Measurements from ENCODE around the gene DMD.

The DMD gene

DNA sequence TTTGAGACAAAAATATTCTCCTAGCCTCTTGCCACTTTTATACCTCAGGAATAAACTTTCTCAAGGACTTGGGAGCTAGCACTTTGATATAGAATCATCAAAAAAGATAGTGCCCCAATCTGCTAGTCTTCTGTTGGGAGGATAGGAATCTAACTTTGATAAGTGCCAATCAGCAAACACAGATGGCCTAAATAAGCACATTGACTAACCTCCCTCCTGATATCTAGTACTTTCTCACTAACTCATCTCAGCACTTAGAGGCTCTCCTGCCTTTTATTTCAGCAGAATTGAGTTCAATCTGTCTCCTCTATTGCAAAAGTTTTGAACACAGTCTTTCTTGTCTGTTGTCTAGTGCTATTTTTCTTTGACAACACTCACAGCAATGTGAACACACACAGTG lies 1341.1 kb downstream of the DMD start:
- DNase-seq (ENCODE audit: insufficient read length, low spot score) = no peak
- no peak for FAIRE-seq
- no peak for TF ChIP-seq POLR2A (IDR thresholded peaks at IDR 0.05; ENCODE audit: low read depth, low read length)

DNA sequence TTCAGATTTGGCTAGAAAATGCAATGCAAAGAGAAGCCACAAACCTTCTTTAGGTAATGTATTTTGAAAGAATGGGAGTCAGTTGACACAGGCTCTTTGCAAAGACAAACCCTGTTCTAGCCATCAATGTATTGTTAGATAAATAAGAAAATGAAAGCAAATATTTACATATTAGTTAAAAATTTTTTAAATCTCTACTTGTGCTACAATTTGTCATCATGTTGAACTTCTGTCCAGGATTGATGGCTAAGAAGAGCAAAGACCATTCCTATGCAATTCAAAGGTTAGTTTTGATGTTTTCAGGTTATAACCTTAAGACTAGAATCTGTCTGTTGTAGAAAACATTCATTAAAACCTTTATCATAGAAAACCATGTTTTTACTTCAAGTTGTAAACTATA lies 1350.7 kb downstream of the DMD start:
- no peak for FAIRE-seq
- no peak for TF ChIP-seq POLR2A (IDR thresholded peaks at IDR 0.05; ENCODE audit: low read depth, low read length)

DNA sequence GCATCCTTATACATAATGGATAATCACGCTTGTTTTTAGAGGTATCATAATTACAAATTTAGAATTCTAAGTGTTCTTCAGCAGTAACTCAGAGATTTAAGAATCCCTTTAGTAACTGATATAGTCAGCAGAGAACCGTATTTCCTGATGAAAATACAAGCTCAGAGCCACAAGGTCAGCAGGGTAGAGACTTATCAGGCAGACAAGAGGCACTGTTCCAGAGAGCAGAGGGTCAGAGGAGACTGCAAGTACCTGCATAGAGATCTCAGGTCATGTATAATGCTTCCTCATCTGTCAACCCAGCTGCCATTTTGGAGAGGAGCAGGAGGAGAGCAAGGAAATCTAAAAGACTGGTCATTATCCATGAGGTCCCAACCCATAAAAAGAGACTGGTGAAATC lies 1352.4 kb downstream of the DMD start:
- FAIRE-seq (no peak), DNase-seq (ENCODE audit: insufficient read length, low spot score) (no peak)
- no peak for TF ChIP-seq POLR2A (IDR thresholded peaks at IDR 0.05; ENCODE audit: low read depth, low read length)

More for the DNA sequence above, 1350.7 kb downstream of the DMD start:
- no peak for DNase-seq (ENCODE audit: insufficient read length, low spot score)

DNA sequence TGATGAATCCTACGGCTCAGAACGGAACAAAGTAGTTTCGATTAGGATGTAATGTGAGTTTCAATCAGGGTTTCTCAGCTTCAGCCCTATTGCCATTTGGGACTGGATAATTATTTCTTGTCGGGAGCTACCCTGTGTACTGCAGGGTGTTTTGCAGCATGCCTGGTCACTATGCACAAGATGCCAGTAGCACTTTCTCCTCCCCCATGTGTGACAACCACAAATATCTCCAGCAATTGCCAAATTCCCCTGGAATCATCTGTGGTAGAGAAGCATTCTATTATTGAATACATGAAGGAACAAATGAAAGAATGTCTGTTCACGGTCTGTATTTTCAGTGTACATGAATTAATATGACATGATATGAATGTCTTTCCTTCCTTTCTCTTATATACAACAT lies 1356.6 kb downstream of the DMD start:
- DNase-seq (ENCODE audit: insufficient read length, low spot score) (no peak), FAIRE-seq (no peak)
- no peak for TF ChIP-seq POLR2A (IDR thresholded peaks at IDR 0.05; ENCODE audit: low read depth, low read length)

DNA sequence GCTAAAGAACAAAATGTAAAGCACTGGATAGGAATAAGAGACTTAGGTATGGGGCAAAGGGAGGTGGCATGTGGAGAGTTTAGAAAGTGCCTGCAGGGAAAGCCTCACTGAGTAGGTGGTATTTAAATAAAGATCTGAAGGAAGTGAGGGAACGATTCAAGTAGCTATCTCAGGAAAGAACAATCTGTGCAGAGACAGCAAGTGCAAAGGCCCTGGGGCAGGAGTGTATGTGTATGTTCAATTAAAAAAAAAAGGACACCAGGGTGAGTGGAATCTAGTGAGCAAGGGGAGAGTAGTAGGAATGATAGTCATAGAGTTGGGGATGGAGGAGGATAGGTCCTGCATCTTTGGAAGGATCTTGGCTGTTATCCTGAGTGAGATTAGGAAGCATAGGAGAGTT lies 1359.6 kb downstream of the DMD start:
- no peak for DNase-seq (ENCODE audit: insufficient read length, low spot score)
- TF ChIP-seq POLR2A (IDR thresholded peaks at IDR 0.05; ENCODE audit: low read depth, low read length) = no peak
- FAIRE-seq = no peak

DNA sequence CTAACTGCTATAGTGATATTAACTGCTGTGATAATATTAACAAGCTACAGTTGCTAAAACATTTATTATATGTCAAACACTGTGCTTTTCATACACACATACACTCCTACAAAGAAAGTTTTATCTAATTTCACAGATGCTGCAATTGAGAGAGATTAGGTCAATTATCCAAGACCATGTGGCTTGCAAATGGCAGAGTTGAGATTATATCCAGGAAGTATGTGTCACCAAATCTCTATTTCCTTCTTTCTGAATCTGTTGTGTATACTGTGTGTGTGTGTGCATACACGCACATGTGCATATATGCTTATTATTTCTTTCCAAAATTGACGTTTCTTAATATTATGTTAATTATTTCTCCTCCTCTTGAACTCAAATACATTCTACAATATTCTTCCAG lies 1363.6 kb downstream of the DMD start:
- DNase-seq (ENCODE audit: insufficient read length, low spot score) = no peak
- FAIRE-seq = no peak

DNA sequence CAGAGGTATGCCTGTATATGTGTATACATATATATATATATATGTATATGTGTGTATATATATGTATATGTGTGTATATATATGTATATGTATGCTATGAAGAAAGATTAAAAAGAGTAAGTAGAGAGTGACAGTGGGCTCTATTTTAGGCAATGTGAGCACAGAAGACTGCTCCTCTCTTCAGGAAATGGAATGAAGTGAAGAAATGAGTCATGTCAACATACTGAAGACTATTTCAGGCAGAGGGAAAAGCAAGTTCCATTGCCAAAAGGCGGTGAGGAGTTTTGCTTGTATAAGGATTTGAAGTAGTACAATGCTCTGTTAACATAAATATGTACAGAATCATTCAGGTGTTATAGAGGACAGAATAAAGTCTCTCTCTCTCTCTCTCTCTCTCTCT lies 1366.3 kb downstream of the DMD start:
- FAIRE-seq = no peak
- no peak for TF ChIP-seq POLR2A (IDR thresholded peaks at IDR 0.05; ENCODE audit: low read depth, low read length)

More for the DNA sequence above, 1363.6 kb downstream of the DMD start:
- TF ChIP-seq POLR2A (IDR thresholded peaks at IDR 0.05; ENCODE audit: low read depth, low read length) = no peak

DNA sequence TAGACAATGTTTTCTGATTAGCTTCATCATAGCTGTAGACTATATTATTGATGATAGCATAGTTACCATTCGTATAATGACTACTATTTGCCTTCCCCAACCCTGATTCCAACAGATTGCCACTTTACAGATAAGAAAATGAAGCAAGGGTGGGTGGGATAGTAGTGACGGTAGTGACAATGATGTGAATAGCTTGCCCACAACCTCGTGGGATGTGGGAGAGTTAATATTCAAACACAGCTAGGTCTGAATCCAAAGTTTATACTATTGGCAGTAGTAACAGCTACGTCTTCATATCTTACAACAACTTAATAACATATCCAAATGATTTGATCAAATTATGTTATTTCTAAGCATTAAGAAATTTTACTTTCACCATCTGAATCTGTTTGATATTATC lies 1372.7 kb downstream of the DMD start:
- no peak for DNase-seq (ENCODE audit: insufficient read length, low spot score)
- no peak for FAIRE-seq
- no peak for TF ChIP-seq POLR2A (IDR thresholded peaks at IDR 0.05; ENCODE audit: low read depth, low read length)

More for the DNA sequence above, 1366.3 kb downstream of the DMD start:
- DNase-seq (ENCODE audit: insufficient read length, low spot score) = no peak

DNA sequence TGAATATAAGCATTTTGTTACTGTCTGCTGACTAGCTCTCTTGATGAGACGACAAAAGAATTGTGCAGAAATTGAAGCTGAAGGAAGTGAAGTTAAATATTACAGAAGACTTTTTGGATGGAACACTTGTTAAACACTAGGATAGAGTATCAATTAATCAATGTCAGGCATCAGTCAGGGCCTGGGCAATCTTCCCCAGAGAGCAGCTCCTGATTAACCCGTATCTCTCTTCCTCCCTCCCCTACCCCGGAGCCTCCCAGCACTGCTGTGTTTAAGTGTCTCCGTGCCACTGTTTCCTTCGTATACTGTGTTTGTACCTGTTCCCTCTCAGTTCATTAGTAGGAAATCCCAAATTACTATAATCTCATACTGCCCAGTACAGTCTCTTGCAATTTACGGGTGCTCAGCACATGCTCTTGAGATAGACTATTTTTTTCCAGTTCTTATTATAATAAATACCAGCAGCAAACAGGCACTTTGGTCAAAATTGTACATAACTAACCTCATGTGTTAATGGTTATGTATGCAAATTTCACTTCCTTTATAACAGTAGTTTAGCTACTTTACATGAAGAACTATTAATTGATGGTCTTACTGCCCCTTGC lies 1373.8 kb downstream of the DMD start:
- TF ChIP-seq POLR2A (IDR thresholded peaks at IDR 0.05; ENCODE audit: low read depth, low read length) = no peak
- FAIRE-seq (no peak), DNase-seq (ENCODE audit: insufficient read length, low spot score) (no peak)

DNA sequence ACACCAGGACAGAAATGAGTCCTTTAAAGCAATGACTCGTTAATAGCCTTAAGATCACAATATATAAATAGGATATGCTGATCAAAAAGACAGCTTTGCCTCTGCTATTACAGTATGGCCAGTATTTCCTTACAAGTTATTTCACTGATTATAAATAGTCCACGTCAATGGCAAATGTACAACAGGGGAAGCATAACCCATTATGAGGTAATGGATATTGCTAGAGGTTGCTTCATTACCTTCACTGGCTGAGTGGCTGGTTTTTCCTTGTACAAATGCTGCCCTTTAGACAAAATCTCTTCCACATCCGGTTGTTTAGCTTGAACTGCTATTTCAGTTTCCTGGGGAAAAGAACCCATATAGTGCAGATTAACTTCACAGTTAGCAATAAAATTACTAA lies 1374.9 kb downstream of the DMD start:
- no peak for FAIRE-seq
- DNase-seq (ENCODE audit: insufficient read length, low spot score) = no peak
- TF ChIP-seq POLR2A (IDR thresholded peaks at IDR 0.05; ENCODE audit: low read depth, low read length) = no peak

DNA sequence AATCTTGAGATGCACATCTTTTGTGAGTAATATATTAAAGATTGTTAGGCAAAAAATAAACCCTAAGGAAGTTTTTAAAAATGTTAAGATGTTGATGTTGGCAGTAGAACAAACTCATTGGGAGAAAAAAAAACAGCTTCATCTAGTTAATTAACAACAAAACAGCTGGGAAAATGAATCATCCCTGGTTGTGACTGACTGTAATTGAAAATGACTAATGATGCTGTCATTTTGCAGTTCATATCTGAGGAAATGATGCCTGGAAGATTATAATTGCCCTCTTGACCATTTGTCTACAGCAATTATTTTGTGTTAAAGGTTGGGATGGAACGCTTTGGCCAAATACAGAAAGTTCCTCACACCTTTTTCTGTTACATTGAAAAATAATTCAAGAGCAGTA lies 1379.1 kb downstream of the DMD start:
- no peak for FAIRE-seq
- no peak for TF ChIP-seq POLR2A (IDR thresholded peaks at IDR 0.05; ENCODE audit: low read depth, low read length)
- DNase-seq (ENCODE audit: insufficient read length, low spot score) = no peak

DNA sequence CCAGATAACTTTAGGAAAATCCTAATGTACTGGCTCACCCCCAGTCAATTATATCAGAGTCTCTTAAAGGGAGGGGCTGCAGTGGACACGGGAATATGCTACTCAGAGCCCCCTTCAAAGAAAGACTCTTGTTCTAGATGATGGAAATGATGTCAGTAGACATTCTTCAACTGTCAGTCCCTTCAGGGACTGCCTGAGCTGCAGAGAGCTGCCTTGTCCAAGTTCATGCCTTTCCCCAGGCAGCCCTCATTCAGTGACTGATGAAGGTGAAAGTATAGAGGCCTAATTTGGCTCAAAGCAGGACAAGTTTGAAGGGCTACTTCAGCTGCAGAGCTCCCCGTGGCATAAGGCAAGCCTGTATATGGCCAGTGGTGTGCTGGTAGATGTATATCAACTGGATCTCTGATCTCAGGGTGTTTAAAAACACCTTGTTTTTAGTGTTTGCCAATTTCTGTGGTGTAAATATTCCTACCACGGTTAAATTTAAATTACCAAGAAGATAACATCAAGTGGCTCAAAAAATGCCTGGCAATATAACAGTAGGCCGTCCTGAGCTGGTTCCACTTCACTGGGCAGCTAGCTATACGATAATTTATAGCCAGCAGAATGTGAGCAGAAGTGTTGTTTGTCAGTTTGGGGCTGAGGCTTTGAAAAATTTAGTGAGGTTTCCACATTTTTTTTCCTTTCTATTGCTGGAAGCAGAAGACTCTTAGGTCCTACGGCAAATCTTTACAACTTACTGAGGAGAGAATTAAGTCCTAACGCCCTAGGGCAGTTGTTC lies 1390.7 kb downstream of the DMD start:
- no peak for TF ChIP-seq POLR2A (IDR thresholded peaks at IDR 0.05; ENCODE audit: low read depth, low read length)
- FAIRE-seq = no peak
- DNase-seq (ENCODE audit: insufficient read length, low spot score) = no peak

DNA sequence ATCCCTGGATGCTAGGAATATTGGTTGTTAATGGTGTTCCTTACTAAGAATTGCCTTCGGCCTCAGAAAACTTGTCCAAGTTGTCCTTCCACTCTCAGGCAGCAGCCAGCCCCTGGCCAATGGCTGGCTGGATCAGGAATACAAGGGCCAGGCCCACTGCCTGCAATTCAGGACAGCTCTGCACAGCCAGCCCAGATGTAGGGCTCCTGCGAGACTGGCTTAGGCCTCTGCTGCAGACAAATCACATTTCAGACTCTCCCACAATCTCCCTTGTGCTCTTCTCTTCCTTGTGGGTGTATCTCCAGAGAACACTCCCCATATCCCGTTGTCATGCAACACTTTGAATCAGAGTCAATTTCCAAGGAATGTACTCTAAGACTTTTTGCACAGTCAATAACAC lies 1391.9 kb downstream of the DMD start:
- DNase-seq (ENCODE audit: insufficient read length, low spot score) (no peak), FAIRE-seq (no peak)
- no peak for TF ChIP-seq POLR2A (IDR thresholded peaks at IDR 0.05; ENCODE audit: low read depth, low read length)

DNA sequence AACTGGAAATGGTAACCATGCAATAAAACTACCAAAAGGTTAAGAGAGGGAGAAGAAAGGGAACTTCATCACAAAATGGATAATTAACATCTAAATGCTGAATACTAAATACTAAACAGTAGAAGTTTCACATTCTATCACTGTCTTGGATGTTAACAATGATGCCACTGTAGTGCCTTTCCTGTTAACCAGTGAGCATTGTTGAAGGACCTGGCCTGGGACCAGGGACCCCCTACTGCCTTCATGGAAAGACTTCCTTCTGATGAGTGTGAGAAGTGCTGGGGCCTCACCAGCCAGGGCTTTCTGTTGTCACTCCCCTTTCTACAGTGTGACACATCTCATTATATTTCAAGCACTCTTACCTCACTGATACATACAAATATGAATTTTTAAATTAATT lies 1400.2 kb downstream of the DMD start:
- TF ChIP-seq POLR2A (IDR thresholded peaks at IDR 0.05; ENCODE audit: low read depth, low read length) = no peak
- FAIRE-seq (no peak), DNase-seq (ENCODE audit: insufficient read length, low spot score) (no peak)

DNA sequence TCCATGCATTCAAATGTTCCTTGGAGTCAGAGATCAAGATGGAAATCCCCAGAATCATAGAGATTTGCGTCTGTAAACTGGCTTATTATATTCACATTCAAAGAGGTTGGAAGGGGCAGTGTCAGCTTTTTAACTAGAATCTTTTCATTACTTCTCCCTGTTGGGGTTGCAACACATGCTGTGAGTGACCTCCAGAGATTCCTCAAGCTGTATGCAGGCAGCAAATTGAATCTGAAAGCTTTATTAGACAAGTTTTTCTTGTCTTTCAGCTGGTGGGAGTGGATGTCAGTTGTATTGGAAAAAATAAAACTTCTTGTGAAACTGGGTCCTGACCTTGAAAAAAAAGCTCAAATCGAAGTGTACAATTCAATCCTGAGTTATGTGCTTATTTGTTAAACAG lies 1403.0 kb downstream of the DMD start:
- DNase-seq (ENCODE audit: insufficient read length, low spot score) = no peak
- no peak for TF ChIP-seq POLR2A (IDR thresholded peaks at IDR 0.05; ENCODE audit: low read depth, low read length)
- no peak for FAIRE-seq

Data from H54 (cell line).